ENCODE measurements around the gene AP2A2. TPM values are rescaled to one million over a fixed set of nuclear protein-coding genes. Genes with fewer than 3 reads are reported as not detected.

The AP2A2 gene
- total and polyA plus RNA-seq, 2 of the 4 experiments (the other 2 are of a cell fraction), result 19.9 to 49.0 TPM

DNA sequence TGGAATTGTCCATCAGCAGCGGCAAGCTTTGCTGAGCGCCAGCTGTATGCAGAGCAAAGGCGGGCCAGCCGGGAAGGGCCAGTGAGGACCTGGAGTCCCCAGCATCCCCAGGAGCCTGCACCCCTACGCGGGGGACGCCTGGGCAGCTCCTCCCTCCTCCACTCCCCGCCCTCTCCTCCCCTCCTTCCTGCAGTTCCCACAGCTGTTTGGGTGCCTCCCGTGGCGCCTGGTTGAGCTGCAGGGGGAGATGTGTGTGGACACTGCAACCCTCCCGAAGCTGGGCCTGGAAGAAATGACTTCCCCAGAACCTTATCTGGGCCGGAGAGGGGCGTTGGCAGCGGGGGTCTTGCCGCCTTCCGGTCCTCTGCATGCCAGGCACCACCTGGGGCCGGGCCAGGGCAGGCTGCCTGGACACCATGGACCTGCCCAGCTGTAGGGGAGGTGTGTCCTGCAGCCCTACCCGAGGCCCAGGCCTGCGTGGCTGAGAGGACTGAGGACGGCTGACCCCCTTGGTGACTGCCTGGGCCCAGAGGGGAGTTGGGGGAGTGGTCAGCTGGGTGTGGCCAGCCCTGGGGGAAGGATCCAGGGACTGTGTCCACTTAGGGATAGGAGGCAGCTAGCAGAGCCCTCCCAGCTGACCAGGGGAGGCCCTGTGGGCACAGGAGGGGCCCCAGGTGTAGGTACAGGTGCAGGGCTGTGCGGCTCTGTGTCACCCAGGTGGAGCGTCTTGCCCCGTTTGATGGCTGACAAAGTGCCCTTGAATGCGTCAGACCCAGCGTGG lies 127.6 kb downstream of the AP2A2 start:
- ATAC-seq (ENCODE audit: low read depth) (peak; percentile 50), DNase-seq (no peak)
- Histone ChIP-seq H3K18ac (ENCODE audit: low read depth, low read length) (no peak overlapping the region), H4K8ac (ENCODE audit: low read depth in 2 of 2, low read length in 2 of 2) (no peak overlapping the region), H3K14ac (replicated peaks; ENCODE audit: low read depth, low read length) (no peak overlapping the region), H2AK9ac (replicated peaks; ENCODE audit: low read depth, low read length, poor library complexity) (peak overlapping the region; percentile 16), H3K4me3 (ENCODE audit: insufficient read depth, low read depth, low read length) (no peak overlapping the region), H2BK5ac (ENCODE audit: low read depth, low read length, poor library complexity, severe bottlenecking) (no peak overlapping the region), H3K4ac (ENCODE audit: low read depth, low read length) (no peak overlapping the region), H3K4me1 (ENCODE audit: control insufficient read depth, insufficient read depth, low read length) (peaks cover 5% of the 10 kb centered on the region; the same call in 1 of the 2 replicates), H2BK15ac (ENCODE audit: low read depth, low read length) (no peak overlapping the region), H3K23ac (ENCODE audit: low read depth, low read length) (no peak overlapping the region), H3K27ac (ENCODE audit: insufficient read depth, low read length) (no peak overlapping the region), H3K9me3 (ENCODE audit: control insufficient read depth, insufficient read depth, low read length) (no peaks in the 10 kb centered on the region), H4K20me1 (ENCODE audit: insufficient read depth, low read length) (no peaks in the 10 kb centered on the region), H2AK5ac (ENCODE audit: low read depth, low read length) (no peak overlapping the region), H3K56ac (ENCODE audit: extremely low read depth, insufficient read depth, low read length) (no peak overlapping the region), H3K79me1 (ENCODE audit: low read depth in 1 of 2, low read length in 2 of 2) (no peaks in the 10 kb centered on the region), H4K91ac (ENCODE audit: insufficient read depth, low read depth, low read length) (no peak overlapping the region), H2AFZ (replicated peaks; ENCODE audit: low read length, poor library complexity) (no peak overlapping the region), H3K9me1 (ENCODE audit: insufficient read depth, low read length) (no peaks in the 10 kb centered on the region), H4K5ac (ENCODE audit: low read depth, low read length) (no peak overlapping the region), H3K9ac (ENCODE audit: low read depth, low read length) (no peak overlapping the region), H2BK20ac (ENCODE audit: low read depth, low read length) (no peak overlapping the region), H3K4me2 (ENCODE audit: low read depth, low read length) (no peak overlapping the region), H3K36me3 (ENCODE audit: control insufficient read depth, insufficient read depth, low read length) (no peaks in the 10 kb centered on the region), H3K27me3 (ENCODE audit: control insufficient read depth, insufficient read depth, low read length) (peaks cover 16% of the 10 kb centered on the region), H2BK120ac (ENCODE audit: low read depth, low read length) (no peak overlapping the region)
- no TSS peak for BruUV-seq (replicated peaks)
- in situ Hi-C loops (cut with MboI; ENCODE audit: low sequenced_read_pairs), result no loop called here
- intact Hi-C loops (cut with micrococcal nuclease), result loop anchor here (10.0 kb wide), 1 partner anchor 209 kb away; the partner anchor contains the start of genes POLR2L and TSPAN4
- CTCF ChIA-PET, result no interaction called here
- TF ChIP-seq POLR2A (IDR thresholded peaks at IDR 0.05; ENCODE audit: low read depth, low read length) (no peak), MAFK (IDR thresholded peaks at IDR 0.05; ENCODE audit: low read depth, low read length) (no peak), CHD1 (IDR thresholded peaks at IDR 0.05; ENCODE audit: low read depth, low read length) (no peak), MAZ (IDR thresholded peaks at IDR 0.05; ENCODE audit: borderline replicate concordance, low read depth, low read length) (no peak), RFX5 (IDR thresholded peaks at IDR 0.05; ENCODE audit: low read depth, low read length) (no peak), NFE2L2 (IDR thresholded peaks at IDR 0.05; ENCODE audit: low read depth, low read length) (no peak), RAD21 (IDR thresholded peaks at IDR 0.05; ENCODE audit: low read length) (no peak), USF2 (IDR thresholded peaks at IDR 0.05; ENCODE audit: low read depth, low read length) (no peak), MXI1 (IDR thresholded peaks at IDR 0.05; ENCODE audit: borderline replicate concordance, low read depth, low read length) (no peak), CTCF (conservative IDR thresholded peaks at IDR 0.05; ENCODE audit: low read depth, low read length) (no peak), CEBPB (IDR thresholded peaks at IDR 0.05; ENCODE audit: low read depth, low read length) (no peak), BHLHE40 (IDR thresholded peaks at IDR 0.05; ENCODE audit: low read depth, low read length) (no peak), FOS (IDR thresholded peaks at IDR 0.05; ENCODE audit: low read depth, low read length) (no peak), RCOR1 (IDR thresholded peaks at IDR 0.05; ENCODE audit: insufficient replicate concordance, low read length) (no peak)
- TF ChIP-seq, protein P1, sequence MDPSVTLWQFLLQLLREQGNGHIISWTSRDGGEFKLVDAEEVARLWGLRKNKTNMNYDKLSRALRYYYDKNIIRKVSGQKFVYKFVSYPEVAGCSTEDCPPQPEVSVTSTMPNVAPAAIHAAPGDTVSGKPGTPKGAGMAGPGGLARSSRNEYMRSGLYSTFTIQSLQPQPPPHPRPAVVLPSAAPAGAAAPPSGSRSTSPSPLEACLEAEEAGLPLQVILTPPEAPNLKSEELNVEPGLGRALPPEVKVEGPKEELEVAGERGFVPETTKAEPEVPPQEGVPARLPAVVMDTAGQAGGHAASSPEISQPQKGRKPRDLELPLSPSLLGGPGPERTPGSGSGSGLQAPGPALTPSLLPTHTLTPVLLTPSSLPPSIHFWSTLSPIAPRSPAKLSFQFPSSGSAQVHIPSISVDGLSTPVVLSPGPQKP (IDR thresholded peaks at IDR 0.05; ENCODE audit: borderline replicate concordance, low read depth, low read length), result no peak
- POLR2A ChIA-PET (ENCODE audit: unreplicated experiment), result no interaction called here
- dilution Hi-C loops (cut with HindIII; ENCODE audit: low sequenced_read_pairs, unreplicated experiment), result no loop called here
- 69% methylated on average over 7 of the region's 25 CpGs; no CpG with 5 or more reads in 1 of the 2 experiments for WGBS, 2 experiments (ENCODE audit: extremely low coverage in 2 of 2, insufficient read length in 1 of 2)

All from IMR-90 (cell line).